GM12874 (cell line): ENCODE results near the gene ADRA2A.

Source experiments
- TF ChIP-seq, protein P1 (sequence below): IDR thresholded peaks from 2 replicates; pipeline ENCODE4 v1.5.1; 2011; ENCODE audit warnings: low read depth, mild to moderate bottlenecking, control low read depth, low read length, moderate library complexity; ENCODE audit not compliant: insufficient read depth

ADRA2A gene

DNA sequence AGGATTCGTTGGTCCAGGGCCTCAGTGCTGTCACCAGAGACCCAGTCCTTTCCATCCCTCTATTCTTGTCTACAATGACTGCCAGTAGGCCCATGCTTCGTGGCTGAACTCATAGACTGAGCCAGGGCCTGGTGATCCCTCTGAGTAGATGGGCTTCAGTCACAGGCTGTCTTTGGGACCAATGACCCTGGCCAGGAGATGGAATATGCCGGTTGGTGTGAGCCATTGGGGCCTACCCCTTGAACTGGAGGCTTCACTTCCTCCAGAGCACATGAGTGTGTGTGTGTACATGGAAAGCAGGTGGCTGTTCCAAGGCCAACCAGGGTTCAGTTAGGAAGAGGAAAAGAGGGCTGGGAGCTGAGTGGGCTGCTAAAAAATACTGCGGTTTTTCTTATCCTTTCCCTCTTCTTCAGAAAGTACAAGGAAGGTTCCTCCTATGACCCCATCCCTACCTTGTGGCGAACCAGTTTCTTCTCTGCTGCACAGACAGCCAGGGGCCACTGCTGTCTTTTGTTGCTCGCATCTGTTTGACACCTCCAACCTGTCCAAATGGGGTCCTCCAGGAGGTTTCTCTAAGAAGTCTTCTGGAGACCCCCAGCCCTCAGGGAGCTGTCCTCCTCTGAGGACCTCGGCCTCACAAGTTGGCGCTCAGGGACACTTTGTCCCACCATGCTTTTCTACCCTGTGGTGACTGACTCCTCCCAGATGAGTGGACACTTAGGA, 36.6 kb downstream of the ADRA2A start:
- TF ChIP-seq, protein P1, sequence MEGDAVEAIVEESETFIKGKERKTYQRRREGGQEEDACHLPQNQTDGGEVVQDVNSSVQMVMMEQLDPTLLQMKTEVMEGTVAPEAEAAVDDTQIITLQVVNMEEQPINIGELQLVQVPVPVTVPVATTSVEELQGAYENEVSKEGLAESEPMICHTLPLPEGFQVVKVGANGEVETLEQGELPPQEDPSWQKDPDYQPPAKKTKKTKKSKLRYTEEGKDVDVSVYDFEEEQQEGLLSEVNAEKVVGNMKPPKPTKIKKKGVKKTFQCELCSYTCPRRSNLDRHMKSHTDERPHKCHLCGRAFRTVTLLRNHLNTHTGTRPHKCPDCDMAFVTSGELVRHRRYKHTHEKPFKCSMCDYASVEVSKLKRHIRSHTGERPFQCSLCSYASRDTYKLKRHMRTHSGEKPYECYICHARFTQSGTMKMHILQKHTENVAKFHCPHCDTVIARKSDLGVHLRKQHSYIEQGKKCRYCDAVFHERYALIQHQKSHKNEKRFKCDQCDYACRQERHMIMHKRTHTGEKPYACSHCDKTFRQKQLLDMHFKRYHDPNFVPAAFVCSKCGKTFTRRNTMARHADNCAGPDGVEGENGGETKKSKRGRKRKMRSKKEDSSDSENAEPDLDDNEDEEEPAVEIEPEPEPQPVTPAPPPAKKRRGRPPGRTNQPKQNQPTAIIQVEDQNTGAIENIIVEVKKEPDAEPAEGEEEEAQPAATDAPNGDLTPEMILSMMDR = no peak

GRCh38 chr10:111113961-111114757, 37.3 kb downstream of the ADRA2A start:
- TF ChIP-seq, protein P1 = no peak

GRCh38 chr10:111114758-111115500, 38.1 kb downstream of the ADRA2A start:
- TF ChIP-seq, protein P1 = no peak

DNA sequence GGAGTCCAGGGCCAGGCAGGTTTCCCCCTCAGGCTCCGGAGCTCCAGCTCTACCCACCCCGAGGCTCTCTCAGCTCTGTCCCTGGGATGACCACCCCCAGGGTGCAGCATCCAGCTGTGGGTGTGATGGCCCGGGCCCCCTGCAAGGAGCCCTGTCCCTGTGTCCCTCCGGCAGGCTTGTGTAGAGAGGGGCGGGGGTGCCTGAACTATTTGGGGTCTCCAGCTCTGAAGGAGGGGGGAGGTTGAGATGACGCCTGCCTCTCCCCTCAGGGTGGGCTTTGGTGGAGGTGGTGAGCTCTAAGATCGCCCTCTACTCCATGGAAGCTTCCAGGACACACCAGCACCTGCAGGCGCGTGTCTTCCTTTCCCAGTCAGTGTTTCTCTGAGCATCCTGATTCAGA, 39.4 kb downstream of the ADRA2A start:
- TF ChIP-seq, protein P1 = no peak

DNA sequence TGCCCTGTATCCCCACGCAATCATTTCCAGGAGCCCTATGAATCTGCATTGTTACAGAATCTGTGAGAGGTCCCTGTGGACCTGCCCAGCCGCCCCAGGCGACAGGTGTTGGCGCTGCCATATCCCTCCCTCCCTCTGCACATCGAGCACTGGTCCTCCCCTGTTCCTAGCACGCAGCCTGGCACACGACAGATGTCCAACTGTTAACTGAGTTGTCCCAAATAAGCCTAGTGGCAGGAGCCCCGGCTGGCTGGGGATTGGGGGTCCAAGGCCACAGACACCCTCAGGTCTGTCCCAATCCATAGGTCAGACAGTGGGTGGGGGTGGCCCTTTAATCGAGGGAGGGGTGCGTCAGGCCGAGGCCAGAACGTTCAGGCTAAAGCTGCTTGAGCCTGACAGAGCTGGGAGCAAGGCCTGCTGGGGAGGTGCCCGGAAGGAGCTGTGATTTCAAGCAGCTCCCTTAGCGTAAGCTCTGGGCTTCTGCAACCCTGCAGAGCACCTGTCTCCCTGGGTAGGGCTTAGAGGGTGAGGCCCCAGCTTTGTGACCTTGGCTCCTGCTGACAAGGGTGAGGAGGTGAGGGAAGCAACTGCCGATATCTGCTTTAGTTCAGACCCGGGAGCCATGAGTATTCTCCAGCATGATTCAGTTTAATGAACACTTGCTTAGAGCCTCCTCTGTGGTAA, 40.1 kb downstream of the ADRA2A start:
- TF ChIP-seq, protein P1 = no peak

GRCh38 chr10:111117528-111118277, 40.9 kb downstream of the ADRA2A start:
- TF ChIP-seq, protein P1 = no peak
